Left lung (tissue), 10 donors: Measurements from ENCODE around the gene CCDC73. TPM values are rescaled to one million over a fixed set of nuclear protein-coding genes. Genes with fewer than 3 reads are reported as not detected.
"Not testable (repeated sequence)": the region's sequence is repeated elsewhere in the genome, so short reads cannot be mapped to it uniquely, and the experiment has no call there.

Experiments used
- ATAC-seq: fragments of 200-7000 bp; cut with Tn5 transposase; one replicate; pipeline ENCODE4 v1.9.1; 2020; ENCODE audit warnings: moderate library complexity
- DNase-seq, 4 donors: peaks; one replicate each; pipeline ENCODE4 v3.0.0-alpha.2; 2013 to 2020
- H3K27ac ChIP-seq, 2 donors: fragments of 200-600 bp; sonication (generic) in 1 of 2; one replicate each; pipeline versions ENCODE4 v1.5.0 to v1.8.0; 2020 to 2021
- H3K27me3 ChIP-seq, 2 donors: fragments of 200-600 bp; sonication (generic) in 1 of 2; one replicate each; pipeline versions ENCODE4 v1.5.0 to v1.8.0; 2020 to 2021
- H3K36me3 ChIP-seq, 2 donors: fragments of 200-600 bp; sonication (generic) in 1 of 2; one replicate each; pipeline versions ENCODE4 v1.5.0 to v1.8.0; 2020 to 2021
- H3K4me1 ChIP-seq, 2 donors: fragments of 200-600 bp; one replicate each; pipeline ENCODE4 v1.8.0; 2021
- H3K4me3 ChIP-seq, 2 donors: fragments of 200-600 bp; sonication (generic) in 1 of 2; one replicate each; pipeline versions ENCODE4 v1.5.0 to v1.8.0; 2020 to 2021; ENCODE audit warnings: mild to moderate bottlenecking in 1 of 2
- H3K9me3 ChIP-seq, 2 donors: fragments of 200-600 bp; sonication (generic) in 1 of 2; one replicate each; pipeline versions ENCODE4 v1.5.0 to v1.8.0; 2020 to 2021
- CTCF ChIP-seq, 2 donors: fragments of 200-600 bp; sonication (generic) in 1 of 2; IDR thresholded peaks; one replicate each; pipeline versions ENCODE4 v1.5.0 to v1.8.0; 2021; ENCODE audit warnings: antibody characterized with exemption in 2 of 2
- intact Hi-C, 2 donors: fragments of 100-400 bp; cut with DNase I; formaldehyde crosslinking; loops; one replicate each; pipeline versions ENCODE4 v1.11.2 to v1.14.2; 2022
- polyA plus RNA-seq, 6 donors: library from polyadenylated mRNA; unstranded; fragments of 120-200 nt; gene quantifications; one replicate each; pipeline ENCODE4 v1.2.1, GENCODE V29; 2013; ENCODE audit not compliant: insufficient read length in 6 of 6
- total RNA-seq, 2 donors: library from RNA; stranded (reverse); fragmentation: NEBNext Ultra II Directional; extraction: Animal tissue kit (Norgen Biotek cat#: 25700); gene quantifications; one replicate each; pipeline ENCODE4 v1.2.1, GENCODE V29; 2021
- donor health status: DM: no; HTN: yes; CAD: no.
- donor health status: DM: no; HTN: no; CAD: no.

CCDC73 gene
- total and polyA plus RNA-seq, 8 donors, result 0.08 to 0.57 (median 0.11) TPM; not detected in 1

GRCh38 chr11:32790916-32791315 lies 3.5 kb downstream of the CCDC73 start:
- no peaks in the 10 kb centered on the region for H3K27me3 ChIP-seq
- H3K4me3 ChIP-seq, result no peak overlapping the region
- H3K9me3 ChIP-seq, result no peaks in the 10 kb centered on the region
- TF ChIP-seq CTCF (IDR thresholded peaks at IDR 0.05), result no peak
- intact Hi-C loops, result no loop called here
- H3K4me1 ChIP-seq, result peaks cover 0 to 10% of the 10 kb centered on the region in 2 donors
- ATAC-seq, result no peak
- H3K27ac ChIP-seq, result no peak overlapping the region
- H3K36me3 ChIP-seq, result no peaks in the 10 kb centered on the region
- DNase-seq, result no peak

GRCh38 chr11:32786811-32787210 lies 7.7 kb downstream of the CCDC73 start:
- Histone ChIP-seq H3K27ac (no peak overlapping the region), H3K4me1 (no peaks in the 10 kb centered on the region), H3K36me3 (no peaks in the 10 kb centered on the region), H3K27me3 (no peaks in the 10 kb centered on the region), H3K9me3 (no peaks in the 10 kb centered on the region), H3K4me3 (no peak overlapping the region)
- DNase-seq (no peak), ATAC-seq (no peak)
- TF ChIP-seq CTCF (IDR thresholded peaks at IDR 0.05), result no peak
- intact Hi-C loops, result loop anchor here in 1 of 2 donors (10.0 kb wide), 1 partner anchor 472 kb away; no protein-coding TSS in a partner anchor

- H3K9me3 ChIP-seq, result no peaks in the 10 kb centered on the region
- TF ChIP-seq CTCF (IDR thresholded peaks at IDR 0.05), result no peak
- H3K36me3 ChIP-seq, result no peaks in the 10 kb centered on the region
- DNase-seq, result no peak
- intact Hi-C loops, result loop anchor here in 1 of 2 donors (10.0 kb wide), 1 partner anchor 470 kb away; no protein-coding TSS in a partner anchor
- no peaks in the 10 kb centered on the region for H3K27me3 ChIP-seq
- H3K4me3 ChIP-seq, result no peak overlapping the region
- H3K4me1 ChIP-seq, result no peaks in the 10 kb centered on the region
- ATAC-seq, result no peak
- H3K27ac ChIP-seq, result no peak overlapping the region
Observed at GRCh38 chr11:32785262-32785661, 9.2 kb downstream of the CCDC73 start.

- Histone ChIP-seq H3K27me3 (no peaks in the 10 kb centered on the region), H3K4me3 (no peak overlapping the region), H3K4me1 (no peaks in the 10 kb centered on the region), H3K27ac (no peak overlapping the region), H3K36me3 (no peaks in the 10 kb centered on the region), H3K9me3 (no peaks in the 10 kb centered on the region)
- intact Hi-C loops, result loop anchor here in 1 of 2 donors (10.0 kb wide), 1 partner anchor 467 kb away; no protein-coding TSS in a partner anchor
- DNase-seq (no peak), ATAC-seq (no peak)
- no peak for TF ChIP-seq CTCF (IDR thresholded peaks at IDR 0.05)
Observed at GRCh38 chr11:32781721-32782120, 12.7 kb downstream of the CCDC73 start.

- not testable (repeated sequence) for H3K4me3 ChIP-seq, DNase-seq, ATAC-seq, H3K27me3 ChIP-seq, H3K27ac ChIP-seq, H3K36me3 ChIP-seq, H3K4me1 ChIP-seq, H3K9me3 ChIP-seq
- intact Hi-C loops, result loop anchor here in 1 of 2 donors (10.0 kb wide), 1 partner anchor 466 kb away; no protein-coding TSS in a partner anchor
Observed at GRCh38 chr11:32780839-32781238, 13.6 kb downstream of the CCDC73 start.

GRCh38 chr11:32779136-32779535 lies 15.3 kb downstream of the CCDC73 start:
- ATAC-seq (no peak), DNase-seq (no peak)

More at GRCh38 chr11:32779136-32779535, 15.3 kb downstream of the CCDC73 start:
- intact Hi-C loops, result no loop called here
- no peak for TF ChIP-seq CTCF (IDR thresholded peaks at IDR 0.05)
- H3K36me3 ChIP-seq, result no peaks in the 10 kb centered on the region
- H3K4me3 ChIP-seq, result no peak overlapping the region
- H3K4me1 ChIP-seq, result no peaks in the 10 kb centered on the region
- H3K27ac ChIP-seq, result no peak overlapping the region
- no peaks in the 10 kb centered on the region for H3K27me3 ChIP-seq
- H3K9me3 ChIP-seq, result no peaks in the 10 kb centered on the region
